GM20431 (cell line): ENCODE data around the gene SKA3.
"Not testable (repeated sequence)": the region's sequence is repeated elsewhere in the genome, so short reads cannot be mapped to it uniquely, and the experiment has no call there.

Experiments used
- in situ Hi-C: fragments of 300-500 bp; cut with MseI, MboI; formaldehyde crosslinking; loops from one replicate; pipeline ENCODE4 v1.15.0; 2020; ENCODE audit warnings: low sequenced_read_pairs; ENCODE audit not compliant: unreplicated experiment

SKA3 gene

GRCh38 chr13:21176215-21176981, at the start of gene SKA3, which contains the start of gene MRPL57:
Gene SKA3 (minus strand): TSS chr13:21176552. CDS start chr13:21176477, 75 bp downstream.
Gene MRPL57 (plus strand): TSS chr13:21176658. CDS start chr13:21176917, 259 bp downstream.
- in situ Hi-C loops = no loop called here

GRCh38 chr13:21225082-21225481, 48.7 kb upstream of the SKA3 start:
- in situ Hi-C loops = no loop called here

GRCh38 chr13:21221268-21221667, 44.9 kb upstream of the SKA3 start:
- in situ Hi-C loops = no loop called here

GRCh38 chr13:21219716-21220115, 43.4 kb upstream of the SKA3 start:
- in situ Hi-C loops = not testable (repeated sequence)

GRCh38 chr13:21219036-21219381, 42.7 kb upstream of the SKA3 start:
- in situ Hi-C loops = no loop called here

GRCh38 chr13:21218351-21219035, 42.1 kb upstream of the SKA3 start:
- in situ Hi-C loops = no loop called here

GRCh38 chr13:21216332-21216731, 40.0 kb upstream of the SKA3 start:
- in situ Hi-C loops = no loop called here

GRCh38 chr13:21215419-21215818, 39.1 kb upstream of the SKA3 start:
- in situ Hi-C loops = not testable (repeated sequence)

GRCh38 chr13:21212138-21212775, 35.9 kb upstream of the SKA3 start:
- in situ Hi-C loops = no loop called here

GRCh38 chr13:21208652-21209154, 32.4 kb upstream of the SKA3 start:
- in situ Hi-C loops = no loop called here

- in situ Hi-C loops = no loop called here
Measured at GRCh38 chr13:21202767-21203531, 26.6 kb upstream of the SKA3 start.

- in situ Hi-C loops = not testable (repeated sequence)
Measured at GRCh38 chr13:21201456-21202190, 25.3 kb upstream of the SKA3 start.

GRCh38 chr13:21198391-21198790, 22.0 kb upstream of the SKA3 start:
- in situ Hi-C loops = not testable (repeated sequence)

GRCh38 chr13:21197606-21198225, 21.4 kb upstream of the SKA3 start:
- in situ Hi-C loops = not testable (repeated sequence)

- in situ Hi-C loops = not testable (repeated sequence)
Measured at GRCh38 chr13:21194756-21195155, 18.4 kb upstream of the SKA3 start.

GRCh38 chr13:21186410-21186809, 10.1 kb upstream of the SKA3 start:
- in situ Hi-C loops = not testable (repeated sequence)

- in situ Hi-C loops = no loop called here
Measured at GRCh38 chr13:21181671-21182070, 5.3 kb upstream of the SKA3 start.

GRCh38 chr13:21176982-21177284, 581 bp upstream of the SKA3 start:
- in situ Hi-C loops = no loop called here

- in situ Hi-C loops = no loop called here
Measured at GRCh38 chr13:21175656-21176214, 617 bp downstream of the SKA3 start.
